Right lobe of liver (tissue), 6 donors: ENCODE data around the gene MPIG6B. TPM values are rescaled to one million over a fixed set of nuclear protein-coding genes. Genes with fewer than 3 reads are reported as not detected.

Experiments used
- ATAC-seq, 4 donors: fragments of 200-7000 bp; cut with Tn5 transposase; one replicate each; pipeline ENCODE4 v1.9.1; 2020; ENCODE audit warnings: mild to moderate bottlenecking in 4 of 4, moderate library complexity in 4 of 4
- DNase-seq, 3 donors: peaks; one replicate each; pipeline ENCODE4 v3.0.0-alpha.2; 2020
- H3K27ac ChIP-seq, 3 donors: fragments of 200-600 bp; one replicate each; pipeline ENCODE4 v1.8.0; 2022
- H3K27me3 ChIP-seq, 2 donors: fragments of 200-600 bp; one replicate each; pipeline ENCODE4 v1.8.0; 2022
- H3K36me3 ChIP-seq, 4 donors: fragments of 200-600 bp; sonication (generic) in 1 of 4; one replicate each; pipeline versions ENCODE4 v1.5.1 to v1.8.0; 2017 to 2022; ENCODE audit warnings: control low read depth in 1 of 4
- H3K4me1 ChIP-seq, 4 donors: fragments of 200-600 bp; sonication (generic) in 1 of 4; one replicate each; pipeline versions ENCODE4 v1.5.1 to v1.8.0; 2017 to 2022; ENCODE audit warnings: control low read depth in 1 of 4
- H3K4me3 ChIP-seq, 3 donors: fragments of 200-600 bp; one replicate each; pipeline ENCODE4 v1.8.0; 2022
- H3K9me3 ChIP-seq, 4 donors: fragments of 200-600 bp; sonication (generic) in 1 of 4; one replicate each; pipeline versions ENCODE4 v1.5.1 to v1.8.0; 2017 to 2022; ENCODE audit warnings: control low read depth in 1 of 4
- CTCF ChIP-seq, 4 donors: fragments of 200-600 bp in 3 of 4; fragments of 450-650 bp in 1 of 4; IDR thresholded peaks; one replicate each; pipeline versions ENCODE4 v1.5.1 to v1.8.0; 2016 to 2022; ENCODE audit warnings: antibody characterized with exemption in 4 of 4, mild to moderate bottlenecking in 2 of 4
- POLR2A ChIP-seq: fragments of 450-650 bp; IDR thresholded peaks from one replicate; pipeline ENCODE4 v1.6.1; 2017; ENCODE audit warnings: antibody characterized with exemption, mild to moderate bottlenecking
- WGBS: methylation state at CpG from one replicate; pipeline ENCODE4 v1.1.6; 2018; ENCODE audit warnings: low coverage, low lambda C conversion rate; ENCODE audit not compliant: insufficient coverage; ENCODE audit errors: missing lambda C conversion rate; 5-methylcytosine and 5-hydroxymethylcytosine counted together
- intact Hi-C, 2 donors: fragments of 100-400 bp; cut with DNase I; formaldehyde crosslinking; loops; one replicate each; pipeline versions ENCODE4 v1.11.2 to v1.14.1; 2022
- total RNA-seq, 6 experiments: library from RNA; depleted of rRNA in 2 of 6; stranded (reverse); fragments of >200 nt in 2 of 6; fragmentation: NEBNext Ultra II Directional in 3 of 6; extraction: Animal tissue kit (Norgen Biotek cat#: 25700) in 3 of 6; gene quantifications; one replicate each; pipeline versions ENCODE4 v1.1.0 to v1.2.4, GENCODE V29; 2016 to 2023
- donor health status: DM: no; HTN: yes; CAD: no.
- donor health status: DM: no; HTN: no; CAD: no.
- donor health status: DM: no; HTN: no; CAD: no.
- donor health status: DM: no; HTN: yes; CAD: no.
- donor health status: DM: no; HTN: yes; CAD: no.

MPIG6B gene
- total RNA-seq, 6 experiments from 2014 or later: 0.33 to 0.56 TPM; not detected in 4

DNA sequence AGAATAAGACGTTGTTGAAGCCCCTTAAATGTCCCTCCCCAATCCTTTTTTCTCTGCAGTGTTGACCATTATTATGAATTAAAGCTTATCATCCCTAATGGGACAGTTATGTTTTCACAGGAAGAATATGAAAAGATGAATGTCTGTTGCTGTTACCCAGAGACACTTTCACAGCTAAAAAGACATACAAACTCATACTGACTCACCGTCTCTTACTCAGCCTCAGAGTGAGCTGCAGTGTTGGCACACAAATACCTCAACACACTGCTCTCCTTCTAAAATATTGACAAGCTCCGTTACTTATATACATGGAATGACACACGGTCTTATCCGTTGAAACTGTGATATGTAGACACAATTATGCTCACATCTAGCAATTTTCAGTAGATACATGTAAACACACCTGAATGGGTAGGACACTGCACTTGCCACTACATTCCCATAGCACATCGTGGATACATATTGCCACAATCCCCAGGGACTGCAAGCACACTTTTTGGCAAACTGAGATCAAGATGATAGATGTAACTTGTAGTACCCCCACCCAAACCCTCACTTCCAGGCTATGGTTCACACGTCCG, 29.7 kb downstream of the MPIG6B start:
- Histone ChIP-seq H3K36me3 (no peaks in the 10 kb centered on the region), H3K27ac (no peak overlapping the region), H3K4me1 (no peaks in the 10 kb centered on the region), H3K4me3 (no peak overlapping the region), H3K27me3 (no peaks in the 10 kb centered on the region), H3K9me3 (no peaks in the 10 kb centered on the region)
- DNase-seq (no peak), ATAC-seq (no peak)
- 79% methylated on average over 8 of the region's 8 CpGs for WGBS
- TF ChIP-seq CTCF (IDR thresholded peaks at IDR 0.05): no peak
- no peak for TF ChIP-seq POLR2A
- intact Hi-C loops: no loop called here

- H3K4me1 ChIP-seq: no peaks in the 10 kb centered on the region
- intact Hi-C loops: no loop called here
- H3K9me3 ChIP-seq: no peaks in the 10 kb centered on the region
- no peak overlapping the region for H3K27ac ChIP-seq
- DNase-seq (no peak), ATAC-seq (no peak)
- no peaks in the 10 kb centered on the region for H3K27me3 ChIP-seq
- H3K4me3 ChIP-seq: no peak overlapping the region
- TF ChIP-seq CTCF (IDR thresholded peaks at IDR 0.05) (no peak), POLR2A (no peak)
- 100% methylated on average over 1 of the region's 2 CpGs for WGBS
- no peaks in the 10 kb centered on the region for H3K36me3 ChIP-seq
Observed at GRCh38 chr6:31758281-31758680, 35.1 kb downstream of the MPIG6B start.

GRCh38 chr6:31760790-31761189, 37.6 kb downstream of the MPIG6B start:
- Histone ChIP-seq H3K4me3 (no peak overlapping the region), H3K4me1 (no peaks in the 10 kb centered on the region), H3K36me3 (no peaks in the 10 kb centered on the region), H3K9me3 (no peaks in the 10 kb centered on the region), H3K27ac (no peak overlapping the region), H3K27me3 (no peaks in the 10 kb centered on the region)
- TF ChIP-seq CTCF (IDR thresholded peaks at IDR 0.05) (no peak), POLR2A (no peak)
- no peak for DNase-seq
- no peak for ATAC-seq
- WGBS: 95% methylated on average over 2 of the region's 5 CpGs
- intact Hi-C loops: loop anchor here (10.0 kb wide), 2 partner anchors 46 to 76 kb away; partner anchors contain the start of genes LY6G5C (in 2 of the 2) and LY6G6D (in 1 of the 2)

DNA sequence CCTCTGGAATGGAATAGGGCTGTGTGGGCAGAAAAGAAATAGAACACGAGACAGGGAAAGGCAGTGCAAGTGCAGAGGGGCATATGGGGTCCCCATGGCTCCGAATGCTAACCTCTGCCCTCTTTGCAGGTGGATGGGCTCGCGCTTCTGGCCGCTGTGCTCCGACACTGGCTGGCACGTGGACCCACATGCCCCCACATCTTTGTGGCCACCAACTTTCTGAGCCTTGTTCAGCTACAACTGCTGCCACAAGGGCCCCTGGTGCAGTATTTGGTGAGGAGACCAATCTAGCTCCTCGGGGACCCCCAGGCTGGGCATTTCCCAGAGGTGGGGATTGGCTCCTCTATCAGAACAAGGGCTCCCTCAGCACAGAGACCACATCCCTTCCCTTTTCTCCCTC, 38.2 kb downstream of the MPIG6B start:
- WGBS: 100% methylated on average over 1 of the region's 8 CpGs
- Histone ChIP-seq H3K9me3 (no peaks in the 10 kb centered on the region), H3K27ac (no peak overlapping the region), H3K27me3 (no peaks in the 10 kb centered on the region), H3K4me3 (no peak overlapping the region), H3K4me1 (no peaks in the 10 kb centered on the region), H3K36me3 (no peaks in the 10 kb centered on the region)
- ATAC-seq (no peak), DNase-seq (peak in 1 of 3 donors; percentile 27)
- TF ChIP-seq CTCF (IDR thresholded peaks at IDR 0.05) (no peak), POLR2A (no peak)
- intact Hi-C loops: loop anchor here (10.0 kb wide), 2 partner anchors 47 to 77 kb away; partner anchors contain the start of genes LY6G5C (in 2 of the 2) and LY6G6D (in 1 of the 2)
